NCI-H146 treated with DMSO at 0.1 percent for 48 hours (cell line): ENCODE data around the gene IGF2R.

Experiments used
- DNase-seq: peaks from one replicate; lab custom pipeline; 2025; ENCODE audit not compliant: unreplicated experiment; lab: John Stamatoyannopoulos, UW

IGF2R gene

GRCh38 chr6:159976686-159977254, 7.9 kb downstream of the IGF2R start:
- no peak for DNase-seq

GRCh38 chr6:159977255-159977903, 8.5 kb downstream of the IGF2R start:
- no peak for DNase-seq

GRCh38 chr6:159977904-159978268, 9.0 kb downstream of the IGF2R start:
- no peak for DNase-seq

GRCh38 chr6:159978291-159979135, 9.6 kb downstream of the IGF2R start:
- peak; percentile 79 for DNase-seq

GRCh38 chr6:159979136-159979874, 10.4 kb downstream of the IGF2R start:
- peak; percentile 17 for DNase-seq

DNA sequence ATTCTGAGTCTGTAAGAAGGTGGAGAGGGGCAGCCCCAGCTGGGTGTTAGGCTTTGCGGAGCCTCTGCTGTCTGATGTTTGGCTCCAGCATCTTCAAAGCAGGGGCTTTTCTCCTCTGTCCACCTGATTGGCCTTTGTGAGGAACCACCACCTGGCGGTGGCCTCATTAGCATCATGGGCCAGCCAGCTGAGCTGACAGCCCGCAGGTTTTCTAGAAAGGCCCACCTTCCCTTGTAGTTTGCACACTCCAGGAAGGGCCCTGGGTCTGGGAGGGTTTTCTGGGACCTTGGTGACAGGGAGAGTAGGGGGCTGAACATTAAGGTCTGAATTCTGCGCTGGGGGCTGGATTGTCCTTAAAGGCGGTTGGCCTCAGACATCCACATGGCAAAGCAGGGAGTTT, 11.6 kb downstream of the IGF2R start:
- no peak for DNase-seq

DNA sequence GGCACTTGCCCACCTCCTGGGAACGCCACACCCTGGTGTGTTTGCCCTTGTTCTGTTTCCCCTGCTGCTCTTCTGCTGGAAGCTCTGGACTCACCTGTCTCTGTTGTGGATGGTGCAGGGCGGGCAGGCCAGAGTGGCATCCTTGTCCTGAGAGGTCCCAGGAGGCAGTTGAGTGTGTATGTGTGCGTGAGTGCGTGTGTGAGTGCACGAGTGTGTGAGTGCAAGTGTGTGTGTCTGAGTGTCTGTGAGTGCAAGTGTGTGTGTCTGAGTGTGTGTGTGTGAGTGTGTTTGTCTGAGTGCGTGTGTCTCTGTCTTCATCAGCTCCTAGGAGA, 12.2 kb downstream of the IGF2R start:
- DNase-seq: no peak

GRCh38 chr6:159981403-159982245, 12.7 kb downstream of the IGF2R start:
- no peak for DNase-seq

- DNase-seq: no peak
These were observed 14.0 kb downstream of the IGF2R start for GRCh38 chr6:159982731-159983506.

DNA sequence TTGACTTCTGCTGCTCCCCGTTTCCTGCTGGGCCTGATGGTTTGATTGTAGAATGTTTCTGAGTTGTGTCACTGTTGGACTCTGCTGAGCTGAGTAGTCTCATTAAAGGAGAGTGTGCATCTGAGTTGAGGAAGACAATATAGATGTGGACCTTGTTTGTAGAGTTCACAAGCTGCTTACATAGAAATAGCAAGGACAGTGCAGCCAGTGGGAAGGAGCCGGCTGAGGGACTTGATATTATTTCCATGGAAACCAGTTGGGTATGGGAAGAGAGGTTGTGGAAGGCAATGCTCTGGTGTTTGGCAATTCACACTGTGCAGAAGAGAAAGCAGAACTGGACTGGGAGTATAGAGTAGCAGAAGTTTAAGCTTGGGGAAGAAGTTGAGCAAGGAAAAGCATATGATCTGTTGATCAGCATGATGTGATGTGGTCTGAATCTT, 14.8 kb downstream of the IGF2R start:
- DNase-seq: no peak

GRCh38 chr6:159984268-159984786, 15.4 kb downstream of the IGF2R start:
- DNase-seq: no peak

DNA sequence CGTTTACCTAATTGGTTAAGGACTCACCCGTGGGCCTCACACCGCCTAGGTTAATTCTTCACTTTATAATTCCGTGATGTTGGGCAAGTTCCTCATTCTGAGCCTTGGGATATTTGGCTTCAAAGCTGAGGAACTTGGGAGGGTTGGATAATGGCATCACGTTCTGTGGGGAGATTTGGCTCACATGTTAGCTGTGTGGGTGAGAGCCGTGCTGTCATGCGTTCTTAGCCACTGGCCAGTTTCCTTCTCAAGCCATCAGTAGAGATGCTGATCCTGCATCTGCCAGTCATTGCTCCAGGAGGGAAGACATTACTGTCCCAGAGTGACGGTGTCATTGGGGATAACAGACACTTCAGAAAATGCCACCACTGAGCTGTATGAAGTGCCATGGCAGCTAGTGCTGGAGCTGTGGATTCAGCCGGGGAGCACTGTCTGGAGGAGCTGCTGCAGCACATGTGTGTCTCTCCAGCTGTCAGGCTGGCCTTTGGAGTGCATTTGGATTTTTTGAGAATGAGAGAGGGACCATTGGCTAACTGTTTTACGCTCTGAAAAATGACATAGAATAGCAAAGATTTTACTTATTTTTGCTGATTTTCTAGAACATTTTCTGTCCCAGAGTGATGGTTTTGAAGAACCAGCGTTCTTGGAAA, 16.5 kb downstream of the IGF2R start:
- DNase-seq: no peak

DNA sequence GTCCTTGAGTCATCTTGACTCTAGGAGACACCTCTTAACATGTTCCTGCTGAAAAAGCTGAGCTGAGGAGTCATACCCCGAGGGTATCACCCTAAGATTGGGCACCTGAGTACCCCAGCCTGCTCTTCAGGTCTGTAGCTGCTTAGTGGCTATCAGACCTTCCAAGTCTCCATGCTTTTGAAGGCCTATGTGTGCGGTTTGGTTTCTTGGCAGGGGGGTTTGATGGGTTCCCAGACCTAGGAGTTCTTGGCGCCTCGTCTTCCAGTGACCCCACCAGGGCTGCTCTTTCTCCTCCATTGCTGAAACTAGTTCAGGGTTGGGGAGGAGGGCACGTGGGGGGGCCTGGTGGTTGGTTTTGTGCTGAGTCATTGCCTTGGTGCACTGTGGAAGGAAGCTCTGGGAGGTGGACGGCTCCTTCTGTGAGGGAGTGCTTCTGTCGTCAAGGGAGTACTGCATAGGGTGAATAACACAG, 20.1 kb downstream of the IGF2R start:
- DNase-seq: no peak

- DNase-seq: no peak
These were observed 20.9 kb downstream of the IGF2R start for GRCh38 chr6:159989492-159990480.

GRCh38 chr6:159992366-159992765, 23.5 kb downstream of the IGF2R start:
- no peak for DNase-seq

DNA sequence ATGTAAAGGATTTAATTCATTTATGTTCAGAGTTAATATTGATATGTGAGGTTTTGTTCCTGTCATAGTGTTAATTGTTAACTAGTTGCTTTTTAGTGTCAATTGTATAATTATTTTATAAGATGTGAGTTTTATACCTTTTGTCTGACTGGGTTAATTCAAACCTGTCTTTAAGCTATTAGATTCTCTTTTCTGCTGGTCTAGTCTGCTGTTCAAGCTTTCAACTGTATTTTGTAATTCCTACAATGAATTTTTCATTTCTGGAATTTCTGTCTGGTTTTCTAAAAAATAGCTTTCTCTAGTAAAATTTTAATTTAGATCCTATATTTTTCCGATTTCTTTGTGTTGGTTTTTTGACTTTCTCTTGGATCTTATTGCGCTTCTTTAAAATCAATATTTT, 26.5 kb downstream of the IGF2R start:
- DNase-seq: no peak

DNA sequence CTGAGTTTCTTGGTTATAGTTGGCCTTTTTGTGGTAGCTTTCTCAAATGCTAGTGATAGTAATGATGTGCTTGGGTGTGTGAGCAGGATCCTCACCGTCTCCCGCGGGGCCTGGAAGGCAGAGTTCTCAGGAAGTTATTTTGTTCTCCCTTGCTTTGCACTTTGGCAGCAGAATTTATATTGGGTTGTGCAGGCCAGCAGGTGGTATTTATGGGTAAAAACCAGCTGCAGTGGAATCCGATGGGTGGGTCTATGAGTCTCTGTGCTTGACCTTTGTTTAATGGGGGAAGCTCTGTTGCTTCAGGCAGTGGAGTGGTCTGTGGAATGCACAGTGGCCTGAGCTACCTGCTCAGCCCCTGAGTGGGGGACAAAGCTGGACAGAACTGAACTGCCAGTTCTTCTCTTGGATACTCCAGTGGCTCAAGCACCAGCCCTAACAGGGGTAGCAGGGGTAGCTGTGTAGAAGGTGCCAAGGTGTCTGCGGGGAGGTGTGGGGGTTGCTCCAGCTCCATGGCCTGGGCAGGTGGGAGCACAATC, 27.3 kb downstream of the IGF2R start:
- no peak for DNase-seq
